HG02610 (cell line): ENCODE data around the gene HTR2B.
"Not testable (repeated sequence)": the region's sequence is repeated elsewhere in the genome, so short reads cannot be mapped to it uniquely, and the experiment has no call there.

ENCODE experiments used
- ATAC-seq: cut with Tn5 transposase; IDR thresholded peaks from one replicate; pipeline ENCODE4 v1.9.1; 2021; ENCODE audit warnings: mild to moderate bottlenecking, moderate library complexity; ENCODE audit not compliant: unreplicated experiment

HTR2B gene

GRCh38 chr2:231124838-231125568 lies at the start of gene HTR2B:
Gene HTR2B (minus strand): TSS chr2:231125042. CDS start chr2:231123764, 1,278 bp downstream.
- no peak for ATAC-seq

- no peak for ATAC-seq
Observed at GRCh38 chr2:231174211-231174651, 49.4 kb upstream of the HTR2B start.

- no peak for ATAC-seq
Observed at GRCh38 chr2:231172025-231172424, 47.2 kb upstream of the HTR2B start.

- no peak for ATAC-seq
Observed at GRCh38 chr2:231170055-231170454, 45.2 kb upstream of the HTR2B start.

- no peak for ATAC-seq
Observed at GRCh38 chr2:231169488-231169887, 44.6 kb upstream of the HTR2B start.

GRCh38 chr2:231168460-231169139 lies 43.8 kb upstream of the HTR2B start:
- ATAC-seq: no peak

- ATAC-seq: no peak
Observed at GRCh38 chr2:231167745-231168459, 43.1 kb upstream of the HTR2B start.

GRCh38 chr2:231163414-231164095 lies 38.7 kb upstream of the HTR2B start:
- no peak for ATAC-seq

GRCh38 chr2:231163011-231163410 lies 38.2 kb upstream of the HTR2B start:
- ATAC-seq: no peak

- ATAC-seq: no peak
Observed at GRCh38 chr2:231161877-231162329, 37.1 kb upstream of the HTR2B start.

GRCh38 chr2:231161252-231161839 lies 36.5 kb upstream of the HTR2B start:
- ATAC-seq: no peak

GRCh38 chr2:231160701-231161100 lies 35.9 kb upstream of the HTR2B start:
- ATAC-seq: no peak

GRCh38 chr2:231159306-231159705 lies 34.5 kb upstream of the HTR2B start:
- ATAC-seq: no peak

- no peak for ATAC-seq
Observed at GRCh38 chr2:231152800-231153557, 28.1 kb upstream of the HTR2B start.

GRCh38 chr2:231146665-231147064 lies 21.8 kb upstream of the HTR2B start:
- no peak for ATAC-seq

- no peak for ATAC-seq
Observed at GRCh38 chr2:231144896-231145295, 20.1 kb upstream of the HTR2B start.

GRCh38 chr2:231140808-231141207 lies 16.0 kb upstream of the HTR2B start:
- not testable (repeated sequence) for ATAC-seq

- ATAC-seq: no peak
Observed at GRCh38 chr2:231139796-231140195, 15.0 kb upstream of the HTR2B start.

GRCh38 chr2:231138699-231139098 lies 13.9 kb upstream of the HTR2B start:
- no peak for ATAC-seq
